ENCODE results near the gene ARHGAP31. TPM values are rescaled to one million over a fixed set of nuclear protein-coding genes. Genes with fewer than 3 reads are reported as not detected.

Gene ARHGAP31
- total and polyA plus RNA-seq, 2 of the 8 experiments (the other 6 are each of a cell fraction or from before 2014, with no cell fraction given) = 1.1 to 7.6 TPM

DNA sequence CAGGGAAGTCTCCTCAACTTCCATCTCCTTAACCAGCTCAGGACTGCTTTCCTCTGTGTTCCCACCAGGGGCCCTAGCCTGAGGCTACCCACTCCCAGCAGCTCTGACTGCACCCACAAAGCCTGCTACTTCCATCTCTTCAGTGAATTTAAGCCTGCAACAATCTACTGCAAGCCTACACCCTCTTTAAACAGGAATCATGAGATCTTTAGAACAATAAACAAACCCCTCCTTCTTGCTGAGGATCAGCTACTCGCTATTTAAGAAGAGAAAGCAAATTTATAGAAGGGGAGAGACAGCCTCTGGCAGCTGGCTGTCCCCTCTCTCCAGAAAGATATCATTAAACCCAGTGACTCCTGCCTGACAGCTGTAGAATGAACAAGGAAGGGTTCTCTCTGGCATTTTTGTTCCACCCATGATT, 51.9 kb downstream of the ARHGAP31 start (continued):
- TF ChIP-seq CEBPB (IDR thresholded peaks at IDR 0.05; ENCODE audit: low read depth, low read length) = no peak
- no peak for TF ChIP-seq EP300 (IDR thresholded peaks at IDR 0.05; ENCODE audit: borderline replicate concordance in 1 of 2, low read depth in 2 of 2, low read length in 2 of 2)
- TF ChIP-seq, protein P1, sequence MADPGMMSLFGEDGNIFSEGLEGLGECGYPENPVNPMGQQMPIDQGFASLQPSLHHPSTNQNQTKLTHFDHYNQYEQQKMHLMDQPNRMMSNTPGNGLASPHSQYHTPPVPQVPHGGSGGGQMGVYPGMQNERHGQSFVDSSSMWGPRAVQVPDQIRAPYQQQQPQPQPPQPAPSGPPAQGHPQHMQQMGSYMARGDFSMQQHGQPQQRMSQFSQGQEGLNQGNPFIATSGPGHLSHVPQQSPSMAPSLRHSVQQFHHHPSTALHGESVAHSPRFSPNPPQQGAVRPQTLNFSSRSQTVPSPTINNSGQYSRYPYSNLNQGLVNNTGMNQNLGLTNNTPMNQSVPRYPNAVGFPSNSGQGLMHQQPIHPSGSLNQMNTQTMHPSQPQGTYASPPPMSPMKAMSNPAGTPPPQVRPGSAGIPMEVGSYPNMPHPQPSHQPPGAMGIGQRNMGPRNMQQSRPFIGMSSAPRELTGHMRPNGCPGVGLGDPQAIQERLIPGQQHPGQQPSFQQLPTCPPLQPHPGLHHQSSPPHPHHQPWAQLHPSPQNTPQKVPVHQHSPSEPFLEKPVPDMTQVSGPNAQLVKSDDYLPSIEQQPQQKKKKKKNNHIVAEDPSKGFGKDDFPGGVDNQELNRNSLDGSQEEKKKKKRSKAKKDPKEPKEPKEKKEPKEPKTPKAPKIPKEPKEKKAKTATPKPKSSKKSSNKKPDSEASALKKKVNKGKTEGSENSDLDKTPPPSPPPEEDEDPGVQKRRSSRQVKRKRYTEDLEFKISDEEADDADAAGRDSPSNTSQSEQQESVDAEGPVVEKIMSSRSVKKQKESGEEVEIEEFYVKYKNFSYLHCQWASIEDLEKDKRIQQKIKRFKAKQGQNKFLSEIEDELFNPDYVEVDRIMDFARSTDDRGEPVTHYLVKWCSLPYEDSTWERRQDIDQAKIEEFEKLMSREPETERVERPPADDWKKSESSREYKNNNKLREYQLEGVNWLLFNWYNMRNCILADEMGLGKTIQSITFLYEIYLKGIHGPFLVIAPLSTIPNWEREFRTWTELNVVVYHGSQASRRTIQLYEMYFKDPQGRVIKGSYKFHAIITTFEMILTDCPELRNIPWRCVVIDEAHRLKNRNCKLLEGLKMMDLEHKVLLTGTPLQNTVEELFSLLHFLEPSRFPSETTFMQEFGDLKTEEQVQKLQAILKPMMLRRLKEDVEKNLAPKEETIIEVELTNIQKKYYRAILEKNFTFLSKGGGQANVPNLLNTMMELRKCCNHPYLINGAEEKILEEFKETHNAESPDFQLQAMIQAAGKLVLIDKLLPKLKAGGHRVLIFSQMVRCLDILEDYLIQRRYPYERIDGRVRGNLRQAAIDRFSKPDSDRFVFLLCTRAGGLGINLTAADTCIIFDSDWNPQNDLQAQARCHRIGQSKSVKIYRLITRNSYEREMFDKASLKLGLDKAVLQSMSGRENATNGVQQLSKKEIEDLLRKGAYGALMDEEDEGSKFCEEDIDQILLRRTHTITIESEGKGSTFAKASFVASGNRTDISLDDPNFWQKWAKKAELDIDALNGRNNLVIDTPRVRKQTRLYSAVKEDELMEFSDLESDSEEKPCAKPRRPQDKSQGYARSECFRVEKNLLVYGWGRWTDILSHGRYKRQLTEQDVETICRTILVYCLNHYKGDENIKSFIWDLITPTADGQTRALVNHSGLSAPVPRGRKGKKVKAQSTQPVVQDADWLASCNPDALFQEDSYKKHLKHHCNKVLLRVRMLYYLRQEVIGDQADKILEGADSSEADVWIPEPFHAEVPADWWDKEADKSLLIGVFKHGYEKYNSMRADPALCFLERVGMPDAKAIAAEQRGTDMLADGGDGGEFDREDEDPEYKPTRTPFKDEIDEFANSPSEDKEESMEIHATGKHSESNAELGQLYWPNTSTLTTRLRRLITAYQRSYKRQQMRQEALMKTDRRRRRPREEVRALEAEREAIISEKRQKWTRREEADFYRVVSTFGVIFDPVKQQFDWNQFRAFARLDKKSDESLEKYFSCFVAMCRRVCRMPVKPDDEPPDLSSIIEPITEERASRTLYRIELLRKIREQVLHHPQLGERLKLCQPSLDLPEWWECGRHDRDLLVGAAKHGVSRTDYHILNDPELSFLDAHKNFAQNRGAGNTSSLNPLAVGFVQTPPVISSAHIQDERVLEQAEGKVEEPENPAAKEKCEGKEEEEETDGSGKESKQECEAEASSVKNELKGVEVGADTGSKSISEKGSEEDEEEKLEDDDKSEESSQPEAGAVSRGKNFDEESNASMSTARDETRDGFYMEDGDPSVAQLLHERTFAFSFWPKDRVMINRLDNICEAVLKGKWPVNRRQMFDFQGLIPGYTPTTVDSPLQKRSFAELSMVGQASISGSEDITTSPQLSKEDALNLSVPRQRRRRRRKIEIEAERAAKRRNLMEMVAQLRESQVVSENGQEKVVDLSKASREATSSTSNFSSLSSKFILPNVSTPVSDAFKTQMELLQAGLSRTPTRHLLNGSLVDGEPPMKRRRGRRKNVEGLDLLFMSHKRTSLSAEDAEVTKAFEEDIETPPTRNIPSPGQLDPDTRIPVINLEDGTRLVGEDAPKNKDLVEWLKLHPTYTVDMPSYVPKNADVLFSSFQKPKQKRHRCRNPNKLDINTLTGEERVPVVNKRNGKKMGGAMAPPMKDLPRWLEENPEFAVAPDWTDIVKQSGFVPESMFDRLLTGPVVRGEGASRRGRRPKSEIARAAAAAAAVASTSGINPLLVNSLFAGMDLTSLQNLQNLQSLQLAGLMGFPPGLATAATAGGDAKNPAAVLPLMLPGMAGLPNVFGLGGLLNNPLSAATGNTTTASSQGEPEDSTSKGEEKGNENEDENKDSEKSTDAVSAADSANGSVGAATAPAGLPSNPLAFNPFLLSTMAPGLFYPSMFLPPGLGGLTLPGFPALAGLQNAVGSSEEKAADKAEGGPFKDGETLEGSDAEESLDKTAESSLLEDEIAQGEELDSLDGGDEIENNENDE (IDR thresholded peaks at IDR 0.05; ENCODE audit: insufficient replicate concordance, low read length) = no peak
- TF ChIP-seq TEAD4 (IDR thresholded peaks at IDR 0.05; ENCODE audit: low read depth, low read length) = no peak
- no peak for TF ChIP-seq HDAC2 (IDR thresholded peaks at IDR 0.05; ENCODE audit: borderline replicate concordance in 1 of 2, low read depth in 2 of 2, low read length in 2 of 2)
- no peak for TF ChIP-seq RFX5 (IDR thresholded peaks at IDR 0.05; ENCODE audit: borderline replicate concordance, low read depth, low read length)
- TF ChIP-seq CBX8 (IDR thresholded peaks at IDR 0.05; ENCODE audit: borderline replicate concordance, low read depth, low read length) = no peak
- TF ChIP-seq CTBP2 (IDR thresholded peaks at IDR 0.05; ENCODE audit: borderline replicate concordance, insufficient read depth, insufficient read length, low read length) = no peak

Data from H1 (cell line).